ENCODE data around the gene MGA. TPM values are rescaled to one million over a fixed set of nuclear protein-coding genes. Genes with fewer than 3 reads are reported as not detected.

Gene MGA
- total RNA-seq, 1 experiment from 2014 or later = 38.5 TPM

DNA sequence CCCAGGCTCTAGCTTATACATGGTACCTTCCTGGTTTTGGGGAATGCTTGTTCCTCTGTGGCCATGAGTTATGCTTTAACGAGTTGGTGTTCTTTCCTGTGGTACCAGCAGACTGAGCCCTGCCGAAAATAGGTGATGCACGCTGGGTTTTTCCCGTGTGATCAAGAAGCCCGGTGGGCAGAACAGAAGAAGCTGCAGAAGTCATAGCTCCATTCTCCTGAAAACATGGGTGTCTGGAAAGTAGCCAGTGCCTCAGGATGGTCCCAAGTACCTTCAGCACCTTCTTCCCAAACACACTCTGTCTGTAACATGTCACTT, 139.2 kb downstream of the MGA start:
- H3K9me2 ChIP-seq (ENCODE audit: insufficient read depth) = no peaks in the 10 kb centered on the region
- intact Hi-C loops (cut with micrococcal nuclease; ENCODE audit: unreplicated experiment) = no loop called here
- H3K9me3 ChIP-seq (ENCODE audit: insufficient read depth, low read depth) = no peaks in the 10 kb centered on the region
- no peaks in the 10 kb centered on the region for H3K36me3 ChIP-seq (ENCODE audit: low read depth)
- no peak overlapping the region for H2AFZ ChIP-seq
- H3K27me3 ChIP-seq (ENCODE audit: insufficient read depth, low read depth) = no peaks in the 10 kb centered on the region
- no TSS peak for BruUV-seq (replicated peaks)
- H4K20me1 ChIP-seq (ENCODE audit: insufficient read depth) = no peaks in the 10 kb centered on the region
- H3F3A ChIP-seq (ENCODE audit: insufficient read depth, low read depth) = no peaks in the 10 kb centered on the region
- no peak for DNase-seq
- POLR2A ChIA-PET (ENCODE audit: unreplicated experiment) = no interaction called here
- TF ChIP-seq EZH2 (IDR thresholded peaks at IDR 0.05; ENCODE audit: low read depth) = no peak
- TF ChIP-seq CTCF (conservative IDR thresholded peaks at IDR 0.05) = no peak
- H3K79me2 ChIP-seq (ENCODE audit: low read depth) = no peaks in the 10 kb centered on the region
- H3K4me3 ChIP-seq = no peak overlapping the region
- CTCF ChIA-PET = no interaction called here
- no peak overlapping the region for H3K4me2 ChIP-seq
- peaks cover 20% of the 10 kb centered on the region for H3K4me1 ChIP-seq (replicated peaks; ENCODE audit: insufficient read depth)
- no peak overlapping the region for H3K27ac ChIP-seq

- no peak for DNase-seq
- BruUV-seq (replicated peaks) = no TSS peak
- POLR2A ChIA-PET (ENCODE audit: unreplicated experiment) = no interaction called here
- Histone ChIP-seq H3K9me3 (ENCODE audit: insufficient read depth, low read depth) (no peaks in the 10 kb centered on the region), H3K4me2 (no peak overlapping the region), H3K36me3 (ENCODE audit: low read depth) (no peaks in the 10 kb centered on the region), H2AFZ (no peak overlapping the region), H3K9me2 (ENCODE audit: insufficient read depth) (no peaks in the 10 kb centered on the region), H3F3A (ENCODE audit: insufficient read depth, low read depth) (no peaks in the 10 kb centered on the region), H3K27me3 (ENCODE audit: insufficient read depth, low read depth) (no peaks in the 10 kb centered on the region), H3K27ac (no peak overlapping the region), H3K4me1 (replicated peaks; ENCODE audit: insufficient read depth) (peaks cover 20% of the 10 kb centered on the region), H3K79me2 (ENCODE audit: low read depth) (no peaks in the 10 kb centered on the region), H4K20me1 (ENCODE audit: insufficient read depth) (no peaks in the 10 kb centered on the region), H3K4me3 (no peak overlapping the region)
- CTCF ChIA-PET = no interaction called here
- intact Hi-C loops (cut with micrococcal nuclease; ENCODE audit: unreplicated experiment) = no loop called here
- TF ChIP-seq EZH2 (IDR thresholded peaks at IDR 0.05; ENCODE audit: low read depth) = no peak
- TF ChIP-seq CTCF (conservative IDR thresholded peaks at IDR 0.05) = no peak
These were observed 141.0 kb downstream of the MGA start for GRCh38 chr15:41801185-41801584.

DNA sequence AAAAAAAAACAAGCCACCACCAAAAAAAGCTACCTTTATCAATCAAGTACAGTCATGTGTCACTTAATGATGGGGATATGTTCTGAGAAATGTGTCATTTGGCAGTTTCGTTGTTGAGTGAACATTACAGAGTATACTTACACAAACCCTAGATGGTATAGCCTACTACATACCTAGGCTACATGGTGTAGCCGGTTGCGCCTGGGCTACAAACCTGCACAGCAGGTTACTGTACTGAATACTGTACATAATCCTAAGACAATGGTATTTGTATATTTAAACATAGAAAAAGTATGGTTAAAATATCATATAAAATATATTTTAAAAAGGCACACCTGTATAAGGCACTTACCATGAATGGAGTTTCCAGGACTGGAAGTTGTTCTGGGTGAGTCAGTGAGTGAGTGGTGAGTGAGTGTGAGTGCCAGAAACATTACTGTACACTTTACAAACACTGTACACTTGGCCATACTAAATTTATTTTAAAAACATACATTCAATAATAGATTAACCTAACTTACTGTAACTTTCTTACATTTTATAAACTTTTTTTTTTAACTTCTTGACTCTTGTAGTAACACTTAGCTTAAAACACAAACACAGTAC, 141.7 kb downstream of the MGA start:
- H3K27me3 ChIP-seq (ENCODE audit: insufficient read depth, low read depth) = no peaks in the 10 kb centered on the region
- ChIA-PET POLR2A (ENCODE audit: unreplicated experiment) (no interaction called here), CTCF (no interaction called here)
- no peak for DNase-seq
- H3K4me3 ChIP-seq = no peak overlapping the region
- no peaks in the 10 kb centered on the region for H3K36me3 ChIP-seq (ENCODE audit: low read depth)
- H3K4me1 ChIP-seq (replicated peaks; ENCODE audit: insufficient read depth) = peaks cover 16% of the 10 kb centered on the region
- H3K27ac ChIP-seq = no peak overlapping the region
- H2AFZ ChIP-seq = no peak overlapping the region
- H4K20me1 ChIP-seq (ENCODE audit: insufficient read depth) = no peaks in the 10 kb centered on the region
- H3K9me3 ChIP-seq (ENCODE audit: insufficient read depth, low read depth) = no peaks in the 10 kb centered on the region
- no TSS peak for BruUV-seq (replicated peaks)
- intact Hi-C loops (cut with micrococcal nuclease; ENCODE audit: unreplicated experiment) = no loop called here
- H3K4me2 ChIP-seq = no peak overlapping the region
- H3K9me2 ChIP-seq (ENCODE audit: insufficient read depth) = no peaks in the 10 kb centered on the region
- no peaks in the 10 kb centered on the region for H3K79me2 ChIP-seq (ENCODE audit: low read depth)
- TF ChIP-seq CTCF (conservative IDR thresholded peaks at IDR 0.05) (no peak), EZH2 (IDR thresholded peaks at IDR 0.05; ENCODE audit: low read depth) (no peak)
- H3F3A ChIP-seq (ENCODE audit: insufficient read depth, low read depth) = no peaks in the 10 kb centered on the region
